Panc1 (cell line): ENCODE measurements around the gene KIF21A.

Experiments used
- CTCF ChIP-seq: fragments of 450-650 bp; IDR thresholded peaks from 2 replicates; pipeline ENCODE4 v1.5.1; 2017; ENCODE audit warnings: mild to moderate bottlenecking
- POLR2AphosphoS5 ChIP-seq: IDR thresholded peaks from 2 replicates; pipeline ENCODE4 v1.6.1; 2012; ENCODE audit warnings: mild to moderate bottlenecking, low read depth, low read length, moderate library complexity
- REST ChIP-seq, 2 experiments: IDR thresholded peaks; 2 replicates each; pipeline ENCODE4 v1.6.1; 2011 to 2012; ENCODE audit warnings: low read depth in 2 of 2, control low read depth in 1 of 2, low read length in 1 of 2, mild to moderate bottlenecking in 1 of 2, moderate library complexity in 1 of 2; ENCODE audit not compliant: insufficient read depth in 1 of 2
- SIN3A ChIP-seq: IDR thresholded peaks from 2 replicates; pipeline ENCODE4 v1.6.1; 2012; ENCODE audit warnings: low read depth, mild to moderate bottlenecking, low read length, moderate library complexity, borderline replicate concordance; ENCODE audit not compliant: insufficient read depth
- TCF7L2 ChIP-seq: IDR thresholded peaks from 2 replicates; pipeline ENCODE4 v1.6.1; 2011; ENCODE audit warnings: mild to moderate bottlenecking, low read depth, low read length, inconsistent platforms

- TF ChIP-seq CTCF (no peak), REST (IDR thresholded peaks at IDR 0.05; ENCODE audit: insufficient read depth in 1 of 2, low read depth in 2 of 2, low read length in 1 of 2) (no peak), POLR2AphosphoS5 (no peak), SIN3A (no peak), TCF7L2 (no peak)
These were observed 110.2 kb downstream of the KIF21A start for GRCh38 chr12:39332661-39333175.
